Transverse colon (tissue), 4 donors: ENCODE measurements around the gene RELL1. TPM values are rescaled to one million over a fixed set of nuclear protein-coding genes. Genes with fewer than 3 reads are reported as not detected.
A peak's percentile ranks its signal among the peaks of the same experiment; 100 is the strongest.

Experiments used
- DNase-seq: peaks from one replicate; pipeline ENCODE4 v3.0.0-alpha.2; 2019
- H3K27ac ChIP-seq, 4 donors: fragments of 200-600 bp; sonication (generic); 2 replicates each; pipeline ENCODE4 v1.5.1; 2016 to 2018; ENCODE audit warnings: inconsistent platforms in 4 of 4
- H3K27me3 ChIP-seq: fragments of 200-600 bp; sonication (generic); 2 replicates; pipeline ENCODE4 v1.5.1; 2017; ENCODE audit warnings: inconsistent platforms
- H3K36me3 ChIP-seq, 4 donors: fragments of 200-600 bp; sonication (generic); 2 replicates each; pipeline ENCODE4 v1.5.1; 2017 to 2019; ENCODE audit warnings: inconsistent platforms in 4 of 4
- H3K4me1 ChIP-seq, 4 donors: fragments of 200-600 bp; sonication (generic); 2 replicates each; pipeline ENCODE4 v1.5.1; 2017 to 2020; ENCODE audit warnings: inconsistent platforms in 4 of 4
- H3K4me3 ChIP-seq, 4 donors: fragments of 200-600 bp; sonication (generic); 1 replicate in 1 of 4; 2 replicates in 3 of 4; pipeline versions ENCODE4 v1.5.1 to v1.6.1; 2017 to 2019; ENCODE audit warnings: inconsistent platforms in 4 of 4
- H3K9me3 ChIP-seq, 2 donors: fragments of 200-600 bp; sonication (generic); 2 replicates each; pipeline ENCODE4 v1.5.1; 2017 to 2019; ENCODE audit warnings: inconsistent platforms in 2 of 2
- EP300 ChIP-seq: sonication (generic); formaldehyde crosslinking; IDR thresholded peaks from one replicate; pipeline ENCODE4 v1.6.1; 2017; ENCODE audit warnings: antibody characterized with exemption, low read depth
- POLR2A ChIP-seq: fragments of 450-650 bp; IDR thresholded peaks from one replicate; pipeline ENCODE4 v1.6.1; 2016; ENCODE audit warnings: antibody characterized with exemption, mild to moderate bottlenecking, moderate library complexity
- POLR2AphosphoS5 ChIP-seq, 3 donors: sonication (generic); formaldehyde crosslinking; IDR thresholded peaks; one replicate each; pipeline ENCODE4 v1.6.1; 2016; ENCODE audit warnings: antibody characterized with exemption in 3 of 3
- WGBS, 2 donors: methylation state at CpG; one replicate each; pipeline ENCODE4 v1.1.5; 2018; ENCODE audit warnings: low coverage in 1 of 2; 5-methylcytosine and 5-hydroxymethylcytosine counted together
- in situ Hi-C, 4 donors: fragments of 200-750 bp; cut with MboI; loops; one replicate each; pipeline versions ENCODE4 v1.15.0 to v1.15.1; 2017; ENCODE audit warnings: low sequenced_read_pairs in 3 of 4, low pct_ligation_motif_present in 1 of 4, low pct_unique_long_range_greater_than_20kb in 1 of 4
- intact Hi-C: fragments of 100-400 bp; cut with DNase I; formaldehyde crosslinking; loops from one replicate; pipeline ENCODE4 v1.15.1; 2023; ENCODE audit warnings: low total_unique reads
- total RNA-seq, 4 donors: library from RNA; depleted of rRNA; stranded (reverse); fragments of >200 nt; gene quantifications; one replicate each; pipeline ENCODE4 v1.1.0, GENCODE V29; 2016
- TF ChIP-seq, protein P1 (sequence below), 5 experiments: fragments of 200-600 bp in 3 of 5; fragments of 450-650 bp in 2 of 5; sonication (generic) in 3 of 5; IDR thresholded peaks; 1 replicate in 2 of 5; 2 replicates in 3 of 5; pipeline ENCODE4 v1.5.1; 2016 to 2017; ENCODE audit warnings: antibody characterized with exemption in 5 of 5, inconsistent platforms in 3 of 5, mild to moderate bottlenecking in 2 of 5, moderate library complexity in 1 of 5

RELL1 gene
- total RNA-seq, 4 donors from 2014 or later: 9.2 to 192 (median 107) TPM

- Histone ChIP-seq H3K4me3 (no peak overlapping the region), H3K9me3 (no peaks in the 10 kb centered on the region), H3K27ac (no peak overlapping the region), H3K4me1 (no peaks in the 10 kb centered on the region), H3K27me3 (no peaks in the 10 kb centered on the region), H3K36me3 (peaks cover 0 to 21% (median 8%) of the 10 kb centered on the region in 4 donors)
- in situ Hi-C loops: no loop called here
- intact Hi-C loops: no loop called here
- 44 to 81% methylated on average over 1 to 2 of the region's 2 CpGs for WGBS, 2 donors
- peak; percentile 26 for DNase-seq
- no peak for TF ChIP-seq POLR2A
- TF ChIP-seq POLR2AphosphoS5 (IDR thresholded peaks at IDR 0.05): peak in 2 of 3 donors; percentile 23 to 41
- TF ChIP-seq EP300: no peak
Measured at GRCh38 chr4:37631551-37631950, 54.6 kb downstream of the RELL1 start.

- H3K4me1 ChIP-seq: no peaks in the 10 kb centered on the region
- no peaks in the 10 kb centered on the region for H3K9me3 ChIP-seq
- intact Hi-C loops: no loop called here
- DNase-seq: no peak
- TF ChIP-seq EP300 (no peak), POLR2AphosphoS5 (IDR thresholded peaks at IDR 0.05) (no peak), POLR2A (no peak)
- TF ChIP-seq, protein P1, sequence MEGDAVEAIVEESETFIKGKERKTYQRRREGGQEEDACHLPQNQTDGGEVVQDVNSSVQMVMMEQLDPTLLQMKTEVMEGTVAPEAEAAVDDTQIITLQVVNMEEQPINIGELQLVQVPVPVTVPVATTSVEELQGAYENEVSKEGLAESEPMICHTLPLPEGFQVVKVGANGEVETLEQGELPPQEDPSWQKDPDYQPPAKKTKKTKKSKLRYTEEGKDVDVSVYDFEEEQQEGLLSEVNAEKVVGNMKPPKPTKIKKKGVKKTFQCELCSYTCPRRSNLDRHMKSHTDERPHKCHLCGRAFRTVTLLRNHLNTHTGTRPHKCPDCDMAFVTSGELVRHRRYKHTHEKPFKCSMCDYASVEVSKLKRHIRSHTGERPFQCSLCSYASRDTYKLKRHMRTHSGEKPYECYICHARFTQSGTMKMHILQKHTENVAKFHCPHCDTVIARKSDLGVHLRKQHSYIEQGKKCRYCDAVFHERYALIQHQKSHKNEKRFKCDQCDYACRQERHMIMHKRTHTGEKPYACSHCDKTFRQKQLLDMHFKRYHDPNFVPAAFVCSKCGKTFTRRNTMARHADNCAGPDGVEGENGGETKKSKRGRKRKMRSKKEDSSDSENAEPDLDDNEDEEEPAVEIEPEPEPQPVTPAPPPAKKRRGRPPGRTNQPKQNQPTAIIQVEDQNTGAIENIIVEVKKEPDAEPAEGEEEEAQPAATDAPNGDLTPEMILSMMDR (IDR thresholded peaks at IDR 0.05): no peak
- in situ Hi-C loops: no loop called here
- no peak overlapping the region for H3K27ac ChIP-seq
- no peaks in the 10 kb centered on the region for H3K27me3 ChIP-seq
- 90 to 98% methylated on average over 2 to 6 of the region's 6 CpGs for WGBS, 2 donors
- H3K36me3 ChIP-seq: peaks cover 0 to 18% (median 6%) of the 10 kb centered on the region in 4 donors
- H3K4me3 ChIP-seq: no peak overlapping the region
Measured at GRCh38 chr4:37629713-37630112, 56.5 kb downstream of the RELL1 start.

- 73 to 89% methylated on average over 1 to 4 of the region's 4 CpGs for WGBS, 2 donors
- Histone ChIP-seq H3K4me3 (no peak overlapping the region), H3K27ac (no peak overlapping the region), H3K9me3 (no peaks in the 10 kb centered on the region), H3K4me1 (no peaks in the 10 kb centered on the region), H3K36me3 (peaks cover 0 to 14% (median 5%) of the 10 kb centered on the region in 4 donors), H3K27me3 (no peaks in the 10 kb centered on the region)
- intact Hi-C loops: no loop called here
- DNase-seq: no peak
- in situ Hi-C loops: no loop called here
- TF ChIP-seq POLR2AphosphoS5 (IDR thresholded peaks at IDR 0.05): no peak
- TF ChIP-seq POLR2A: no peak
- TF ChIP-seq EP300: no peak
- TF ChIP-seq, protein P1 (IDR thresholded peaks at IDR 0.05): no peak
Measured at GRCh38 chr4:37628977-37629609, 57.1 kb downstream of the RELL1 start.

GRCh38 chr4:37627263-37627662 is 58.9 kb downstream of the RELL1 start:
- Histone ChIP-seq H3K4me1 (no peaks in the 10 kb centered on the region), H3K27ac (no peak overlapping the region), H3K36me3 (peaks cover 0 to 10% (median 5%) of the 10 kb centered on the region in 4 donors), H3K9me3 (no peaks in the 10 kb centered on the region), H3K27me3 (no peaks in the 10 kb centered on the region), H3K4me3 (no peak overlapping the region)
- DNase-seq: no peak
- intact Hi-C loops: no loop called here
- in situ Hi-C loops: no loop called here
- TF ChIP-seq POLR2AphosphoS5 (IDR thresholded peaks at IDR 0.05): no peak
- TF ChIP-seq POLR2A: no peak
- TF ChIP-seq, protein P1 (IDR thresholded peaks at IDR 0.05): no peak
- TF ChIP-seq EP300: no peak
- 75 to 78% methylated on average over 3 of the region's 3 CpGs for WGBS, 2 donors

- DNase-seq: no peak
- in situ Hi-C loops: no loop called here
- Histone ChIP-seq H3K4me1 (no peaks in the 10 kb centered on the region), H3K36me3 (peaks cover 0 to 4% (median 2%) of the 10 kb centered on the region in 4 donors), H3K4me3 (no peak overlapping the region), H3K27ac (no peak overlapping the region), H3K9me3 (no peaks in the 10 kb centered on the region), H3K27me3 (no peaks in the 10 kb centered on the region)
- intact Hi-C loops: no loop called here
- TF ChIP-seq, protein P1 (IDR thresholded peaks at IDR 0.05): no peak
- TF ChIP-seq POLR2AphosphoS5 (IDR thresholded peaks at IDR 0.05) (no peak), POLR2A (no peak), EP300 (no peak)
- 95 to 98% methylated on average over 1 of the region's 1 CpG for WGBS, 2 donors
Measured at GRCh38 chr4:37625499-37625898, 60.7 kb downstream of the RELL1 start.
